HepG2 (cell line): Measurements from ENCODE around the gene ADAMTS2. TPM values are rescaled to one million over a fixed set of nuclear protein-coding genes. Genes with fewer than 3 reads are reported as not detected.

Experiments used
- ATAC-seq: fragments of 200-7000 bp; cut with Tn5 transposase; 3 replicates; pipeline ENCODE4 v1.9.1; 2020; ENCODE audit warnings: mild to moderate bottlenecking, moderate library complexity
- BruUV-seq: library from RNA; stranded (reverse); fragments of 400-500 nt; replicated peaks from 2 replicates; lab custom pipeline; 2021; lab: Mats Ljungman, UMichigan
- CTCF ChIA-PET: fragments of 300-600 bp; formaldehyde crosslinking; extraction: SDS; loops from one replicate; lab custom pipeline; 2021; ENCODE audit warnings: low total read pairs, inconsistent platforms, low intra/inter-chr PET ratio; lab: Yijun Ruan, JAX
- POLR2A ChIA-PET: fragments of 350-600 bp; sonication (Branson Sonifier 250); formaldehyde crosslinking; loops from one replicate; lab custom pipeline; 2020; ENCODE audit warnings: antibody characterized with exemption, inconsistent platforms; lab: Yijun Ruan, JAX
- DNase-seq: peaks from one replicate; pipeline ENCODE4 v3.0.0-alpha.2; 2015; ENCODE audit warnings: low spot score
- FAIRE-seq: peaks from 3 replicates; lab custom pipeline; 2011; peaks lifted over from hg19 to GRCh38; lab: Jason Lieb, UNC
- H2AFZ ChIP-seq: one replicate; pipeline ENCODE4 v1.6.1; 2011; ENCODE audit warnings: low read length, inconsistent platforms
- H3K27ac ChIP-seq: fragments of 300-600 bp; 3 replicates; pipeline ENCODE4 v1.8.0; 2011; ENCODE audit warnings: mixed run types, mild to moderate bottlenecking, mixed read lengths, low read length, inconsistent platforms; ENCODE audit not compliant: insufficient read depth; ENCODE audit errors: extremely low read length
- H3K27me3 ChIP-seq, 2 experiments: fragments of 200-600 bp in 1 of 2; 2 replicates in 1 of 2; 3 replicates in 1 of 2; pipeline versions ENCODE4 v1.6.0 to v1.8.0; 2011; ENCODE audit warnings: low read length in 2 of 2, mild to moderate bottlenecking in 2 of 2, moderate library complexity in 2 of 2, inconsistent platforms in 1 of 2; ENCODE audit not compliant: insufficient read depth in 2 of 2, control insufficient read depth in 1 of 2
- H3K36me3 ChIP-seq, 2 experiments: fragments of 200-600 bp in 1 of 2; replicated peaks in 1 of 2; 2 replicates in 1 of 2; 3 replicates in 1 of 2; pipeline versions ENCODE4 v1.5.1 to v1.8.0; 2011; ENCODE audit warnings: low read length in 2 of 2, inconsistent platforms in 1 of 2; ENCODE audit not compliant: insufficient read depth in 2 of 2, control insufficient read depth in 1 of 2
- H3K4me1 ChIP-seq: 2 replicates; pipeline ENCODE4 v1.5.1; 2012; ENCODE audit warnings: low read length, inconsistent platforms; ENCODE audit not compliant: insufficient read depth
- H3K4me2 ChIP-seq: 2 replicates; pipeline ENCODE4 v1.6.0; 2011; ENCODE audit warnings: low read depth, low read length, inconsistent platforms
- H3K4me3 ChIP-seq, 3 experiments: fragments of 200-600 bp in 1 of 3; sonication (generic), shearing (Covaris generic) in 1 of 3; replicated peaks in 1 of 3; 2 replicates each; pipeline ENCODE4 v1.5.1; 2011 to 2016; ENCODE audit warnings: low read length in 3 of 3, inconsistent platforms in 2 of 3, low read depth in 2 of 3, mild to moderate bottlenecking in 2 of 3, control low read depth in 1 of 3, mixed read lengths in 1 of 3; ENCODE audit not compliant: insufficient read depth in 1 of 3
- H3K79me2 ChIP-seq: one replicate; pipeline ENCODE4 v1.6.1; 2011; ENCODE audit warnings: low read length, inconsistent platforms; ENCODE audit not compliant: insufficient read depth
- H3K9ac ChIP-seq: 2 replicates; pipeline ENCODE4 v1.6.0; 2011; ENCODE audit warnings: mild to moderate bottlenecking, low read depth, low read length, inconsistent platforms; ENCODE audit not compliant: insufficient read depth
- H3K9me3 ChIP-seq: 2 replicates; pipeline ENCODE4 v1.5.1; 2012; ENCODE audit warnings: mild to moderate bottlenecking, low read length
- H4K20me1 ChIP-seq: 2 replicates; pipeline ENCODE4 v1.6.0; 2011; ENCODE audit warnings: inconsistent platforms, mild to moderate bottlenecking, low read length, moderate library complexity; ENCODE audit not compliant: insufficient read depth
- CENPT ChIP-seq: sonication (generic); formaldehyde crosslinking; IDR thresholded peaks from 2 replicates; pipeline ENCODE4 v1.8.0; 2022; ENCODE audit warnings: low read depth, mild to moderate bottlenecking, moderate library complexity, missing genetic modification reagents
- HMG20B ChIP-seq: conservative IDR thresholded peaks from 2 replicates; pipeline ENCODE4 v1.6.1; 2016; ENCODE audit warnings: missing genetic modification reagents, missing compliant biosample characterization
- MTA1 ChIP-seq: sonication (generic); formaldehyde crosslinking; IDR thresholded peaks from 2 replicates; pipeline ENCODE4 v1.4.0; 2020; ENCODE audit warnings: missing genetic modification reagents, mild to moderate bottlenecking, borderline replicate concordance
- NFKBIZ ChIP-seq: IDR thresholded peaks from 2 replicates; pipeline ENCODE4 v1.6.1; 2018; ENCODE audit warnings: missing genetic modification reagents, missing compliant biosample characterization
- REXO4 ChIP-seq: sonication (generic); formaldehyde crosslinking; IDR thresholded peaks from 2 replicates; pipeline ENCODE4 v1.8.0; 2022; ENCODE audit warnings: missing genetic modification reagents, mild to moderate bottlenecking, borderline replicate concordance
- ZBTB3 ChIP-seq: sonication (generic); formaldehyde crosslinking; IDR thresholded peaks from 2 replicates; pipeline ENCODE4 v1.4.0; 2020; ENCODE audit warnings: low read depth, mild to moderate bottlenecking, moderate library complexity, missing genetic modification reagents, borderline replicate concordance
- ZFP36L1 ChIP-seq: sonication (generic); formaldehyde crosslinking; IDR thresholded peaks from 2 replicates; pipeline ENCODE4 v1.8.0; 2022; ENCODE audit warnings: mild to moderate bottlenecking, missing genetic modification reagents, moderate library complexity
- ZFP41 ChIP-seq: sonication (generic); formaldehyde crosslinking; IDR thresholded peaks from 2 replicates; pipeline ENCODE4 v1.4.0; 2020; ENCODE audit warnings: mild to moderate bottlenecking, missing genetic modification reagents, borderline replicate concordance
- ZNF556 ChIP-seq: sonication (generic); formaldehyde crosslinking; IDR thresholded peaks from 2 replicates; pipeline ENCODE4 v1.4.0; 2020; ENCODE audit warnings: mild to moderate bottlenecking, missing genetic modification reagents, borderline replicate concordance
- ZNF597 ChIP-seq: sonication (generic); formaldehyde crosslinking; IDR thresholded peaks from 2 replicates; pipeline ENCODE4 v1.5.0; 2020; ENCODE audit warnings: missing genetic modification reagents
- ZNF710 ChIP-seq: sonication (generic); formaldehyde crosslinking; IDR thresholded peaks from 2 replicates; pipeline ENCODE4 v1.5.0; 2020; ENCODE audit warnings: mild to moderate bottlenecking, missing genetic modification reagents, borderline replicate concordance
- WGBS: methylation state at CpG from one replicate; pipeline ENCODE4 v1.1.6; 2017; ENCODE audit warnings: low lambda C conversion rate; 5-methylcytosine and 5-hydroxymethylcytosine counted together
- in situ Hi-C: cut with HindIII; loops from 2 replicates; pipeline ENCODE4 v1.10.0; 2017; ENCODE audit warnings: low pct_unique_long_range_greater_than_20kb; ENCODE audit not compliant: extremely low pct_ligation_motif_present
- intact Hi-C: fragments of 100-400 bp; cut with micrococcal nuclease; formaldehyde crosslinking; loops from one replicate; pipeline ENCODE4 v1.10.0; 2022; ENCODE audit not compliant: unreplicated experiment
- polyA plus RNA-seq, 8 experiments: library from polyadenylated mRNA; depleted of rRNA in 3 of 8; stranded (reverse) in 7 of 8; unstranded in 1 of 8; fragments of >200 nt; fragmentation: Illumina TruSeq in 4 of 8; extraction: Trizol in 4 of 8; gene quantifications; 2 replicates each; pipeline versions ENCODE4 v1.2.1 to v1.2.3, GENCODE V29; 2011 to 2016; ENCODE audit warnings: low read depth in 4 of 8, missing spikeins in 1 of 8, mixed read lengths in 1 of 8; ENCODE audit not compliant: insufficient read depth in 1 of 8
- total RNA-seq, 5 experiments: library from RNA; depleted of rRNA; stranded (reverse); fragments of >200 nt; fragmentation: Illumina TruSeq; extraction: Trizol; gene quantifications; 2 replicates each; pipeline ENCODE4 v1.2.3, GENCODE V29; 2016; ENCODE audit warnings: low read depth in 1 of 5
- TF ChIP-seq, protein P1 (sequence below): sonication (generic); formaldehyde crosslinking; IDR thresholded peaks from 2 replicates; pipeline ENCODE4 v1.5.0; 2020; ENCODE audit warnings: missing genetic modification reagents, mild to moderate bottlenecking, borderline replicate concordance

Gene ADAMTS2
- total and polyA plus RNA-seq, 2 of the 13 experiments (the other 11 are each of a cell fraction or from before 2014, with no cell fraction given): 0.24 to 3.5 TPM

GRCh38 chr5:179168664-179169063 is 176.6 kb downstream of the ADAMTS2 start:
- no peak overlapping the region for H3K9ac ChIP-seq
- no peak overlapping the region for H3K27ac ChIP-seq
- CTCF ChIA-PET: no interaction called here
- 29% methylated on average over 6 of the region's 6 CpGs for WGBS
- DNase-seq (no peak), FAIRE-seq (no peak), ATAC-seq (no peak)
- in situ Hi-C loops: loop anchor here (5.0 kb wide), 2 partner anchors 94 to 329 kb away; no protein-coding TSS in a partner anchor
- TF ChIP-seq ZFP41 (CRISPR knock-in tag): no peak
- TF ChIP-seq ZFP36L1 (CRISPR knock-in tag): no peak
- TF ChIP-seq ZNF597: no peak
- TF ChIP-seq ZNF710 (CRISPR knock-in tag): no peak
- TF ChIP-seq, protein P1, sequence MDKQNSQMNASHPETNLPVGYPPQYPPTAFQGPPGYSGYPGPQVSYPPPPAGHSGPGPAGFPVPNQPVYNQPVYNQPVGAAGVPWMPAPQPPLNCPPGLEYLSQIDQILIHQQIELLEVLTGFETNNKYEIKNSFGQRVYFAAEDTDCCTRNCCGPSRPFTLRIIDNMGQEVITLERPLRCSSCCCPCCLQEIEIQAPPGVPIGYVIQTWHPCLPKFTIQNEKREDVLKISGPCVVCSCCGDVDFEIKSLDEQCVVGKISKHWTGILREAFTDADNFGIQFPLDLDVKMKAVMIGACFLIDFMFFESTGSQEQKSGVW: no peak
- TF ChIP-seq CENPT (CRISPR knock-in tag): no peak
- no peak for TF ChIP-seq ZBTB3
- TF ChIP-seq HMG20B (CRISPR knock-in tag): no peak
- no peak for TF ChIP-seq ZNF556 (CRISPR knock-in tag)
- TF ChIP-seq REXO4: no peak
- TF ChIP-seq MTA1 (CRISPR knock-in tag): no peak
- no peak for TF ChIP-seq NFKBIZ
- H3K4me1 ChIP-seq: no peaks in the 10 kb centered on the region
- H3K27me3 ChIP-seq: peaks cover 3 to 12% of the 10 kb centered on the region in 2 experiments; a peak in 3 of 5 replicates
- H2AFZ ChIP-seq: no peak overlapping the region
- no peak overlapping the region for H3K4me2 ChIP-seq
- POLR2A ChIA-PET: no interaction called here
- BruUV-seq: no TSS peak
- H3K4me3 ChIP-seq: no peak overlapping the region
- no peaks in the 10 kb centered on the region for H3K9me3 ChIP-seq
- no peaks in the 10 kb centered on the region for H3K36me3 ChIP-seq
- intact Hi-C loops: loop anchor here (10.0 kb wide), 1 partner anchor 96 kb away; no protein-coding TSS in a partner anchor
- no peaks in the 10 kb centered on the region for H4K20me1 ChIP-seq
- no peaks in the 10 kb centered on the region for H3K79me2 ChIP-seq
